Islet precursor cell (in vitro differentiated cells): ENCODE results near the gene YTHDC1.
"Not testable (repeated sequence)": the region's sequence is repeated elsewhere in the genome, so short reads cannot be mapped to it uniquely, and the experiment has no call there.

Experiments
- DNase-seq: peaks from one replicate; pipeline ENCODE4 v3.0.0-alpha.2; 2018

The YTHDC1 gene

DNA sequence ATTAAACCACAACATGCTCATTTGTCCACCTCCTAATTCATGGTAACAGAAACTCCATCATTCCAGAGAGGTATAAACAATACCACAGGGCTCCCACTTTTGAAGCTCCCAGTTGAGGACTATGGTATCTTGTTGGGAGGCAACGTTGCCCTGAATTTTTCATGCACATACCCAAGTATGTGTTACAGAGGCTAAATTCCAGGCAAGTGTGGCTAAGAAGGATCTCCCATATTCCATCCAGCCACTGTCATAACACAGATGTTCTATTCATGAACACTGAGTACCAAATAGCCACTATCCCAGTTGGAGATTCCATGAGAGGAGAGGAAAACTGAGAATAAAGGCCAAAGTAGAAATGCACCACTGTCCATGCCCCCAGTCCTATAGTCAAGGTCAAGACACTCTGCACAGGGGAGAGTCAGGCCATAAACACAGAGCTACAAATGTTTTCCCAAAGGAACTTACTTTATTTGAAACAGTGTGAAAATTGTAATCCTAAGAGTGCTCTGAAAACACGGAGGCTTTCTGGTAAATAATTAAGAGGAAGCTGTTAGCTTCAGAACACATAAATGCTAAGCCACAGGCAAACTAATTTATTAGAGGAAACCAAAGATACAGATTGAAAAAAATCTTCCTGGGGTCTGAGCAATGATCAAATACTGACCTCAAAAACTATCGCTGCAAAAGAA is 62.0 kb downstream of the YTHDC1 start:
- DNase-seq = no peak

DNA sequence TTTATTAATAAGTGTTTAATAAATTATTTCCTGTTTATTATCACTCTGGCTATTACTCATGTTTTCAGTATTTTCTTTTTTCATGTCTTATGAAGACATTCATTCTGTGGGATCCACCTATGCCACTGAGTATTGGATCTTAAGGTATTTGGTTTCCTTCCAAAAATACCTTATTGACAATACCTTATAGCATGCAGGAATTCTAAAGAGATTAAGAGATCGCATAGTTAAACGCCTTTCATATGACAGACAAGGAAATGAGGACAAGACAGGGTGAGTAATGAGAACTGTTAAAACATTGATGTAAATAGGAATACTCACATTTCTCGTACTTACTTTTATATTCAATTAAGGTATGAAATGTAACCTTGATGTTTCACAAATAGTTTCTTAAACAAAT is 66.2 kb downstream of the YTHDC1 start:
- DNase-seq = no peak

DNA sequence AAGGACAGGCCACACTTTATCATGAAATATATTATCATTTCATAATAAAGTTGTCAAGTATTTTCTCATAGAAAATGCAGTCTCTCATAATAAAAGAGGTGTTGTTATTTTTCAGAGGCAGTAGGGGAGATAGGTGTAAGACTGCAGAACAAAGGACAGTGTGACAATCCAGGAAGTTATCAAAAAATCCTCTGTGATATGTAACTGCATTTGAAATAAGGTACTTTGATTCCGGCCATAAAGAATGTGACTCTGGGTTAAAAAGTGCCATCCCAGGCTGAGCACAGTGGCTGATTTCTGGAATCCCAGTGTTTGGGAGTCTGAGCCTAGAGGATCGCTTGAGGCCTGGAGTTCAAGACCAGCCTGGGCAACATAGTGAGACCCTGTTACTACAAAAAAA is 66.8 kb downstream of the YTHDC1 start:
- no peak for DNase-seq

DNA sequence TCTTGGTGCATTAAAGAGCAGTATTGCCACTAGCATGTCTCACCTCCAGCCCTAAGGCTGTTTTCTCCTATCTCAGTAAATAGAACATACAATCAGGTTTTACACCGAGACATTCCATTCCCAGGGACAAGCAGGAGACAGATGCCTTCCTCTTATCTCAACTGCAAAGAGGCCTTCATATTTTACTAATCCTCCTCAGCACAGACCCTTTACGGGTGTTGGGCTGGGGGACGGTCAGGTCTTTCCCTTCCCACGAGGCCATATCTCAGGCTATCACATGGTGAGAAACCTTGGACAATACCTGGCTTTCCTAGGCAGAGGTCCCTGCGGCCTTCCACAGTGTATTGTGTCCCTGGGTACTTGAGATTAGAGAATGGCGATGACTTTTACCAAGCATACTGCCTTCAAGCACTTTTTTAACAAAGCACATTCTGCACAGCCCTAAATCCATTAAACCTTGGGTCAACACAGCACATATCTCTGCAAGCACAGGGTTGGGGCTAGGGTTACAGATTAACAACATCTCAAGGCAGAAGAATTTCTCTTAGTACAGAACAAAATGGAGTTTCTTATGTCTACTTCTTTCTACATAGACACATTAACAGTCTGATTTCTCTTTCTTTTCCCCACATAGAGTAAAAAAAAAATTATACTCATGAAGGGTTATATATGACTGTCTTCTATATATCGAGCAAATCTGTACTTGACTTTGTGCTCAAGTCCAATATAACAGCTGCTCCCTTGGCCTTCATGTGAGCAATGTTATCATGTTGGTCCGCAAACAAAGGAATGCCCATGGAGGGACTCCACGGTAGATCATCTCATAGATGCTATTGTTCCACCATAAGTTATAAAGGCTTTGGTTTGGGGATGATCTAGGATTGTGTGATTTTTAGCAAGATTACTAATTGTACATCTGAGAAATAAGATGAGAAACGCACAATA is 67.8 kb downstream of the YTHDC1 start:
- not testable (repeated sequence) for DNase-seq

DNA sequence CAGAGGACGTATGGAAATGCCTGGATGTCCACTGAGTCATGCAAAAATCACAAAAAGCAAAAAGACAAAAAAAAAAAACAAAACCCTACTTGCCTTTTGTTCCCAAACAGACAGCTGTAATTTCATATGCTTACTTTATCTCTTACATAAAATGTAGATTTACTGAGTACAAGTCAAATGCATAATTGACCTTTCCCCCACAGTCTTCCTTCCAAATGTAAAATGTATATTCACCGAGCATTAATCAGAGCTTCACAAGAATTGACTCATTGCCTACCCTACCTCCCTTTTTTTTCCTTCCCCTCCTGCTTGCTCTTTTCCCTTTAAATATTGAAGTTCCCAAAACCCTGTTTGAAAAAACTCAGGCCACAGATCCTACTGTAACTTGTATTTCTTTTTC is 71.9 kb downstream of the YTHDC1 start:
- no peak for DNase-seq

DNA sequence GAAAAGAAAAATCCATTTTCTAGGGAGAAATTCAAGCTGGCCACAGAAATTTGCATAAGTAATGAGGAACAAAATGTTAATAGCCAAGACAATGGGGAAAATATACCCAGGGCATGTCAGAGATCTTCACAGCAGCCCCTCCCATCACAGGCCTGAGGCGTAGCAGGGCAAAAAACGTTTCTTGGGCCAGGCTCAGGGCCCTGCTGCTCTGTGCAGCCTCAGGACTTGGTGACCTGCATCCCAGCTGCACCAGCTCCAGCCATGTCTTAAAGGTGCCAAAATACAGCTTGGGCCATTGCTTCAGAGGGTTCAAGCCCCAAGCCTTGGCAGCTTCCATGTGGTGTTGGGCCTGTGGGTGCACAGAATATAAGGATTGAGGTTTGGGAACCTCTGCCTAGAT is 72.3 kb downstream of the YTHDC1 start:
- DNase-seq = no peak

DNA sequence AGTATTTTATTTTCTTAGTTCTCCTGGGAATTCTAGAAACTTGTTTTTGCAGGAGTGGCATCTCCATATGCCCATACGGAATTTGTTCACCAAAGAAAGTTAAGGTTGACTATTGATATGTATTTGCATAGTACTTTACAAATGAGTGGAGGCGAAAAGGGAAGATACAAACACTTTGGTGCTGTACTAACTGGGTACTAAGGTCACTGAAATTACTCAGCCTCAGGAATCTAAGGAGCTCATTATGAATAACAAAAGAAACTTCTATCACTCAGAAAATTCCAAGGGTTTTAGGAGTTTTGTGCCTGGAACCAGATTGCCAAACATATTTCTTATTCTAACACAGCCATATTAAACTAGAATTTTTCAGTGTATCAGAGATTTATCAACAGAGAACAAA is 77.0 kb downstream of the YTHDC1 start:
- no peak for DNase-seq

DNA sequence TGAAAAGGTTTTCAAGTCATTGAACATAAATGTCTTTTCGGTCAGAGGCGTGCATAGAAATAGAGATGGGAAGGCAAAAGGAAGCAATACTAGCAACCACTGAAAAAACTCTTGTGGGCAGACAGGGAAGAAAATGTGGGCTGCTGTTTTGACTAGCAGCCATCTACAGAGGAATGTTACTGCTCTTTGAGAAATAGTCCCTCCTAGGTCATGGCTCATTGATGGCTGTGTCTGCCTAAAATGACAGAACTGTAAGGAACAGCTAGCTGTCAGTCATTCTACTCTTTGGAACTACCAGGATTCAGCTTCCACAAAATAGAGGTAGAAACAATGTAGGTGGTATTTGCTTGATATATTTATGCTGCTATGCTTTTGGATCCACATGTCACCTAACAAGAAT is 77.5 kb downstream of the YTHDC1 start:
- DNase-seq = peak; percentile 57

DNA sequence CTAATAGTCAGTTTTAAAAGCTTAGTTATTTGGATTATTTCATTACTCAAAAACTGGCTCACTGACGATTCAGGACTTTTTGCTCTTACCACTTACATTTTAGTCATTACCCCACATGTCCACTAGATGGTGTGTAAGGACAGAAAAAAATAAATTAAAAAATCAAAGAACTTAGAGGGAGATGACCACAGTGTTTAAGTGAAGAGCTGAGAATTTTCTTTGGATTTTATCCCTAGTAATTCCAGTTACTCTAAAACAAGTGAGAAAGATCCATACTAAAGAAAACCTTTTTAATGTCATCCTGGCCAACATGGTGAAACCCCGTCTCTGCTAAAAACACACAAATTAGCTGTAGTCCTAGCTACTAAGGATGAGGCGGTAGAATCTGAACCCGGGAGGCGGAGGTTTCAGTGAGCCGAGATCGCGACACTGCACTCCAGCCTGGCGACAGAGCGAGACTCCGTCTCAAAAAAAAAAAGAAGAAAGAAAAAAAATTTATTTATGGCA is 78.0 kb downstream of the YTHDC1 start:
- DNase-seq = peak; percentile 56

DNA sequence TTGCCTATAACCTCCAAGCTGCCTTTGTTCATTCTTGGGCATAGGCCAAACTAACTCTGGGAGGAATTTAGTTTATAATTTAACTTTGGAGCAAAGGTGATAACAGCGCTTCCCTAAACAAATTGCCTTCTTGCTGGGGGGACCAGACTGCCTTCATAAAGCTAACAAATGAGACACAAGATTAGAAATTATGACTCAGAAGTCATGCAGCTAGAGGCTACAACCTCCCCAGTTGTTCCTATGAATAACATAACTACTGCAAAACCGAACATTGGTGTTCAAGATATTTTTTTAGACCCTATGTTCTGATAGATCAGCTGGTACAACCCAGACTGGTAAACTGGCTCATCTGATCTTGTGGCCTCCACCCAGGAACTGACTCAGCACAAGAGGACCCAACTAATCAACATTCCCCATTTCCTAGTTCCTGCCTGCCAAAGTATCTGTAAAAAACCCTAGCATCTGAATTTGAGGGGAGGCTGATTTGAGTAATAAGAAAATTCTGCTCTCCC is 82.4 kb downstream of the YTHDC1 start:
- DNase-seq = no peak

DNA sequence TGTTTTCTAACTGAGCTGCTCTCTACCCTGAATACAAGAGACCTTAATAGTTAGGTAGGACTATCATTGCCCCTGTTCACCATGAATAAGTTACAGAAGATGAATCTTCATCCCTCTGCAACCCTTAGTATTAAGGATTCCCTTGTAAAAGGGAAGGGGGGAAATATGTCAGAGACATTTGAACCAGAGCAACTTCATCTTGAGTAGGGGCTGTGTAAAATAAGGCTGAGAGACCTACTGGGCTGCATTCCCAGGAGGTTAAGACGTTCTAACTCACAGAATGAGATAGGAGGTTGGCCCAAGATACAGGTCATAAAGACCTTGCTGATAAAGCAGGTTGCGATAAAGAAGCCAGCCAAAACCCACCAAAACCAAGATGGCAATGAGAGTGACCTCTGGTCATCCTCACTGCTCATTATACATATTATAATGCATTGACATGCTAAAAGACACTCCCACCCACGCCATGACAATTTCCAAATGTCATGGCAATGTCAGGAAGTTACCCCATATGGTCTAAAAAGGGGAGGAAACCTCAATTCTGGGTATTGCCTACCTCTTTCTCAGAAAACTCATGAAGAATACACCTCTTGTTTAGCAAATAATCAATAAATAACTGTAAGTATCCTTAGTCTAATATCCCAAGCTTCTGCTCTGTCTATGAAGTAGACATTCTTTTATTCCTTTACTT is 84.9 kb downstream of the YTHDC1 start:
- no peak for DNase-seq
